ENCODE data around the gene USP17L25.
"Not testable (repeated sequence)": the region's sequence is repeated elsewhere in the genome, so short reads cannot be mapped to it uniquely, and the experiment has no call there.

Gene USP17L25, protein sequence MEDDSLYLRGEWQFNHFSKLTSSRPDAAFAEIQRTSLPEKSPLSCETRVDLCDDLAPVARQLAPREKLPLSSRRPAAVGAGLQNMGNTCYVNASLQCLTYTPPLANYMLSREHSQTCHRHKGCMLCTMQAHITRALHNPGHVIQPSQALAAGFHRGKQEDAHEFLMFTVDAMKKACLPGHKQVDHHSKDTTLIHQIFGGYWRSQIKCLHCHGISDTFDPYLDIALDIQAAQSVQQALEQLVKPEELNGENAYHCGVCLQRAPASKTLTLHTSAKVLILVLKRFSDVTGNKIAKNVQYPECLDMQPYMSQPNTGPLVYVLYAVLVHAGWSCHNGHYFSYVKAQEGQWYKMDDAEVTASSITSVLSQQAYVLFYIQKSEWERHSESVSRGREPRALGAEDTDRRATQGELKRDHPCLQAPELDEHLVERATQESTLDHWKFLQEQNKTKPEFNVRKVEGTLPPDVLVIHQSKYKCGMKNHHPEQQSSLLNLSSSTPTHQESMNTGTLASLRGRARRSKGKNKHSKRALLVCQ

DNA sequence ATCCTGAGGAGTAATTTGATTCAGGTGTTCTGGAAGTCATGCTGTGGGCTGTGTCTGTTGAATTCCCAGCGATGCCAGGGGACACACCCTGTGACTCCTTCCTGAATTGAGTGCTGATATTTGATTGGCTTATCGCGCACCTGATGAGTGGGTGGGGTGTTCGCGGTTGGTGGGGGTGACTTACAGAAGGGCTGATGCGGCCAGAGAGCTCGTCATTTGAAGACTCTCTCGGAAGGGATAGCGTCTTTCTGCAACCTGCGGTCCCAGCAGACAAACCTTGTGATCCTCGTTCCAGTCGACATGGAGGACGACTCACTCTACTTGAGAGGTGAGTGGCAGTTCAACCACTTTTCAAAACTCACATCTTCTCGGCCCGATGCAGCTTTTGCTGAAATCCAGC is at the start of gene USP17L25:
Gene USP17L25, plus strand, starts transcription at position 301 of the 400 bp plus-strand sequence. Its CDS starts 0 bp downstream, at position 301.
- DNase-seq (ENCODE audit: low read depth) = not testable (repeated sequence)

DNA sequence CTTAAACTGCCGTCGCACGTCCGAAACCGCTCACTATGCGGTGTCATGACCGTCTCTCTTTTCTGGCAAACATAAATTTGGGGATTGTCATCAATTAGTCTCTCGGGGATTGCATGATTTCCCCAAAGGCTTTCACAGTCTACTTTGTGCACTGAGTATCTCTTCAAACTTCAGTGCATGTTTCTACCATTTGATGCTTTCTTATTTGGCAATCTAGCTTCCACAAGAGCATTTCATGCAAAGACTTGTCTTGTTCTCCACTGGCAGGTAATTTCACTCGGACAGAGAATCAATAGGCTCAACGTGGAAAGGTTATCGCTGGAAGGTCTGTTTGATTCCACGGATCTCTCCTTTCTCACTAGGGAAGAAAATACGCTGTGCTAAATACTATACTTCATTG is 5.5 kb upstream of the USP17L25 start:
- not testable (repeated sequence) for DNase-seq (ENCODE audit: low read depth)

DNA sequence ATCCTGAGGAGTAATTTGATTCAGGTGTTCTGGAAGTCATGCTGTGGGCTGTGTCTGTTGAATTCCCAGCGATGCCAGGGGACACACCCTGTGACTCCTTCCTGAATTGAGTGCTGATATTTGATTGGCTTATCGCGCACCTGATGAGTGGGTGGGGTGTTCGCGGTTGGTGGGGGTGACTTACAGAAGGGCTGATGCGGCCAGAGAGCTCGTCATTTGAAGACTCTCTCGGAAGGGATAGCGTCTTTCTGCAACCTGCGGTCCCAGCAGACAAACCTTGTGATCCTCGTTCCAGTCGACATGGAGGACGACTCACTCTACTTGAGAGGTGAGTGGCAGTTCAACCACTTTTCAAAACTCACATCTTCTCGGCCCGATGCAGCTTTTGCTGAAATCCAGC is 4.8 kb upstream of the USP17L25 start, which contains the start of gene USP17L24:
Gene USP17L24, plus strand, starts transcription at position 301 of the 400 bp plus-strand sequence. Its CDS starts 0 bp downstream, at position 301.
- DNase-seq (ENCODE audit: low read depth) = not testable (repeated sequence)

DNA sequence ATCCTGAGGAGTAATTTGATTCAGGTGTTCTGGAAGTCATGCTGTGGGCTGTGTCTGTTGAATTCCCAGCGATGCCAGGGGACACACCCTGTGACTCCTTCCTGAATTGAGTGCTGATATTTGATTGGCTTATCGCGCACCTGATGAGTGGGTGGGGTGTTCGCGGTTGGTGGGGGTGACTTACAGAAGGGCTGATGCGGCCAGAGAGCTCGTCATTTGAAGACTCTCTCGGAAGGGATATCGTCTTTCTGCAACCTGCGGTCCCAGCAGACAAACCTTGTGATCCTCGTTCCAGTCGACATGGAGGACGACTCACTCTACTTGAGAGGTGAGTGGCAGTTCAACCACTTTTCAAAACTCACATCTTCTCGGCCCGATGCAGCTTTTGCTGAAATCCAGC is 4.6 kb downstream of the USP17L25 start, which contains the start of gene USP17L26:
Gene USP17L26, plus strand, starts transcription at position 301 of the 400 bp plus-strand sequence. Its CDS starts 0 bp downstream, at position 301.
- not testable (repeated sequence) for DNase-seq (ENCODE audit: low read depth)

DNA sequence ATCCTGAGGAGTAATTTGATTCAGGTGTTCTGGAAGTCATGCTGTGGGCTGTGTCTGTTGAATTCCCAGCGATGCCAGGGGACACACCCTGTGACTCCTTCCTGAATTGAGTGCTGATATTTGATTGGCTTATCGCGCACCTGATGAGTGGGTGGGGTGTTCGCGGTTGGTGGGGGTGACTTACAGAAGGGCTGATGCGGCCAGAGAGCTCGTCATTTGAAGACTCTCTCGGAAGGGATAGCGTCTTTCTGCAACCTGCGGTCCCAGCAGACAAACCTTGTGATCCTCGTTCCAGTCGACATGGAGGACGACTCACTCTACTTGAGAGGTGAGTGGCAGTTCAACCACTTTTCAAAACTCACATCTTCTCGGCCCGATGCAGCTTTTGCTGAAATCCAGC is 9.4 kb downstream of the USP17L25 start, which contains the start of gene USP17L5:
Gene USP17L5, plus strand, starts transcription at position 301 of the 400 bp plus-strand sequence. Its CDS starts 0 bp downstream, at position 301.
- not testable (repeated sequence) for DNase-seq (ENCODE audit: low read depth)

DNA sequence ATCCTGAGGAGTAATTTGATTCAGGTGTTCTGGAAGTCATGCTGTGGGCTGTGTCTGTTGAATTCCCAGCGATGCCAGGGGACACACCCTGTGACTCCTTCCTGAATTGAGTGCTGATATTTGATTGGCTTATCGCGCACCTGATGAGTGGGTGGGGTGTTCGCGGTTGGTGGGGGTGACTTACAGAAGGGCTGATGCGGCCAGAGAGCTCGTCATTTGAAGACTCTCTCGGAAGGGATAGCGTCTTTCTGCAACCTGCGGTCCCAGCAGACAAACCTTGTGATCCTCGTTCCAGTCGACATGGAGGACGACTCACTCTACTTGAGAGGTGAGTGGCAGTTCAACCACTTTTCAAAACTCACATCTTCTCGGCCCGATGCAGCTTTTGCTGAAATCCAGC is 14.1 kb downstream of the USP17L25 start, which contains the start of gene USP17L27:
Gene USP17L27, plus strand, starts transcription at position 301 of the 400 bp plus-strand sequence. Its CDS starts 0 bp downstream, at position 301.
- not testable (repeated sequence) for DNase-seq (ENCODE audit: low read depth)

DNA sequence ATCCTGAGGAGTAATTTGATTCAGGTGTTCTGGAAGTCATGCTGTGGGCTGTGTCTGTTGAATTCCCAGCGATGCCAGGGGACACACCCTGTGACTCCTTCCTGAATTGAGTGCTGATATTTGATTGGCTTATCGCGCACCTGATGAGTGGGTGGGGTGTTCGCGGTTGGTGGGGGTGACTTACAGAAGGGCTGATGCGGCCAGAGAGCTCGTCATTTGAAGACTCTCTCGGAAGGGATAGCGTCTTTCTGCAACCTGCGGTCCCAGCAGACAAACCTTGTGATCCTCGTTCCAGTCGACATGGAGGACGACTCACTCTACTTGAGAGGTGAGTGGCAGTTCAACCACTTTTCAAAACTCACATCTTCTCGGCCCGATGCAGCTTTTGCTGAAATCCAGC is 18.9 kb downstream of the USP17L25 start, which contains the start of gene USP17L28:
Gene USP17L28, plus strand, starts transcription at position 301 of the 400 bp plus-strand sequence. Its CDS starts 0 bp downstream, at position 301.
- not testable (repeated sequence) for DNase-seq (ENCODE audit: low read depth)

DNA sequence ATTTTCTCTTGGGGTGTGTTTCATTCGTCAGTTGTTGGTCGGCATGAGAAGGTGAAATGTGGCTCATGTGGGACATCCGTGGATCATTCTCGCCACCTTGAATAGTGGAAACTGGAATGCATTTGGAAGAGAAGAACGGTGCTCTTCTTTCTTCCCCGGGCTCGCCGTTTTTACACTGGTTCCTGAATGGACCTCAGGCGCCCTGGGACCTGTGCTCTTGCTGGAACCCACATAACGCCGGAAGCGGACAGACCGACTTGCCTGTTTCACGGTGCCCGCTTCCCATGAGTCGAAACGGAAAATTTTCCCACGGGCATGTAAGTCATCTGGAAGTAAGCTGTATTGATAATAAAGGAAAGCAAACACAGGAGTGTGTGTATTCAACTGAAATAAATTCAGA is 21.2 kb downstream of the USP17L25 start:
- not testable (repeated sequence) for DNase-seq (ENCODE audit: low read depth)

DNA sequence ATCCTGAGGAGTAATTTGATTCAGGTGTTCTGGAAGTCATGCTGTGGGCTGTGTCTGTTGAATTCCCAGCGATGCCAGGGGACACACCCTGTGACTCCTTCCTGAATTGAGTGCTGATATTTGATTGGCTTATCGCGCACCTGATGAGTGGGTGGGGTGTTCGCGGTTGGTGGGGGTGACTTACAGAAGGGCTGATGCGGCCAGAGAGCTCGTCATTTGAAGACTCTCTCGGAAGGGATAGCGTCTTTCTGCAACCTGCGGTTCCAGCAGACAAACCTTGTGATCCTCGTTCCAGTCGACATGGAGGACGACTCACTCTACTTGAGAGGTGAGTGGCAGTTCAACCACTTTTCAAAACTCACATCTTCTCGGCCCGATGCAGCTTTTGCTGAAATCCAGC is 23.6 kb downstream of the USP17L25 start, which contains the start of gene USP17L29:
Gene USP17L29, plus strand, starts transcription at position 301 of the 400 bp plus-strand sequence. Its CDS starts 0 bp downstream, at position 301.
- not testable (repeated sequence) for DNase-seq (ENCODE audit: low read depth)

DNA sequence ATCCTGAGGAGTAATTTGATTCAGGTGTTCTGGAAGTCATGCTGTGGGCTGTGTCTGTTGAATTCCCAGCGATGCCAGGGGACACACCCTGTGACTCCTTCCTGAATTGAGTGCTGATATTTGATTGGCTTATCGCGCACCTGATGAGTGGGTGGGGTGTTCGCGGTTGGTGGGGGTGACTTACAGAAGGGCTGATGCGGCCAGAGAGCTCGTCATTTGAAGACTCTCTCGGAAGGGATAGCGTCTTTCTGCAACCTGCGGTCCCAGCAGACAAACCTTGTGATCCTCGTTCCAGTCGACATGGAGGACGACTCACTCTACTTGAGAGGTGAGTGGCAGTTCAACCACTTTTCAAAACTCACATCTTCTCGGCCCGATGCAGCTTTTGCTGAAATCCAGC is 33.1 kb downstream of the USP17L25 start, which contains the start of gene USP17L30:
Gene USP17L30, plus strand, starts transcription at position 301 of the 400 bp plus-strand sequence. Its CDS starts 0 bp downstream, at position 301.
- DNase-seq (ENCODE audit: low read depth) = not testable (repeated sequence)

DNA sequence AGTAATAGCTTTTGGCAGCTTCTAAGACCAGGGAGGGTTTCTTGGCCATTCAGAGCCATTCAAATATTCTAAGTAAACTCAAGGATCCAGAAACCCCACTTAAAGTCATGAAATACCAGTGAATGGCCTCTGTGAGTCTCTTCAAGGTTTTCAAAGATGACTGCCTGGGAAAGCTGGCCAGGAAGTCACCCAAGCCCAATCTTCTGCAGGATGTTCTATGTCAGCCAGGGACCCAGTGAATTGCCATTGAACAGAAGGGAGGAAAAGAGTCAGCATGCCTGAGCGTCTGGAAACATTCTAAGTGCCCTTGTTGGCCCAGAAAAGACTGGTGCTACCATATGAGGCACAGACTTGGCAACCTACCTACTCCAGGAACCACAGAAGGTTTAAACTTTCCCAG is 50.2 kb downstream of the USP17L25 start:
- not testable (repeated sequence) for DNase-seq (ENCODE audit: low read depth)
